Keratinocyte (primary cell): Measurements from ENCODE around the gene LAMB4. TPM values are rescaled to one million over a fixed set of nuclear protein-coding genes. Genes with fewer than 3 reads are reported as not detected.

Experiments
- DNase-seq: peaks from one replicate; pipeline ENCODE4 v3.0.0-alpha.2; 2011; ENCODE audit warnings: low read depth, missing footprints, low spot score
- FAIRE-seq: peaks from 2 replicates; lab custom pipeline; 2011; peaks lifted over from hg19 to GRCh38; lab: Jason Lieb, UNC
- H2AFZ ChIP-seq: 2 replicates; pipeline ENCODE4 v1.6.0; 2012; ENCODE audit warnings: low read length, control low read depth, inconsistent platforms; ENCODE audit not compliant: control insufficient read depth
- H3K27ac ChIP-seq: 2 replicates; pipeline ENCODE4 v1.5.1; 2011; ENCODE audit warnings: low read length; ENCODE audit not compliant: control insufficient read depth, insufficient read depth
- H3K27me3 ChIP-seq: 3 replicates; pipeline ENCODE4 v1.6.0; 2011; ENCODE audit warnings: low read length; ENCODE audit not compliant: control insufficient read depth, insufficient read depth; ENCODE audit errors: extremely low read depth
- H3K36me3 ChIP-seq, 2 experiments: 2 replicates in 1 of 2; 3 replicates in 1 of 2; pipeline ENCODE4 v1.5.1; 2011; ENCODE audit warnings: low read length in 2 of 2, mild to moderate bottlenecking in 1 of 2; ENCODE audit not compliant: control insufficient read depth in 2 of 2, insufficient read depth in 2 of 2; ENCODE audit errors: extremely low read depth in 1 of 2
- H3K4me1 ChIP-seq: 3 replicates; pipeline ENCODE4 v1.5.1; 2011; ENCODE audit warnings: low read length; ENCODE audit not compliant: control insufficient read depth, insufficient read depth; ENCODE audit errors: extremely low read depth
- H3K4me2 ChIP-seq: 3 replicates; pipeline ENCODE4 v1.6.0; 2011; ENCODE audit warnings: low read depth, low read length; ENCODE audit not compliant: control insufficient read depth, insufficient read depth; ENCODE audit errors: extremely low read depth
- H3K4me3 ChIP-seq, 3 experiments: fragments of 200-600 bp in 1 of 3; sonication (generic) in 1 of 3; 2 replicates in 2 of 3; 3 replicates in 1 of 3; pipeline ENCODE4 v1.5.1; 2011 to 2016; ENCODE audit warnings: low read length in 3 of 3, mild to moderate bottlenecking in 3 of 3, control low read depth in 2 of 3, inconsistent platforms in 1 of 3, low read depth in 1 of 3, mixed read lengths in 1 of 3, mixed run types in 1 of 3, moderate library complexity in 1 of 3; ENCODE audit not compliant: control insufficient read depth in 2 of 3, insufficient read depth in 2 of 3; ENCODE audit errors: extremely low read depth in 1 of 3
- H3K79me2 ChIP-seq: 2 replicates; pipeline ENCODE4 v1.6.0; 2012; ENCODE audit warnings: low read length; ENCODE audit not compliant: control insufficient read depth, insufficient read depth
- H3K9ac ChIP-seq: 3 replicates; pipeline ENCODE4 v1.6.0; 2011; ENCODE audit warnings: low read length; ENCODE audit not compliant: control insufficient read depth, insufficient read depth; ENCODE audit errors: extremely low read depth
- H3K9me1 ChIP-seq: 3 replicates; pipeline ENCODE4 v1.6.0; 2011; ENCODE audit warnings: low read length; ENCODE audit not compliant: control insufficient read depth, insufficient read depth; ENCODE audit errors: extremely low read depth
- H3K9me3 ChIP-seq: 2 replicates; pipeline ENCODE4 v1.5.1; 2012; ENCODE audit warnings: low read depth, low read length; ENCODE audit not compliant: control insufficient read depth
- H4K20me1 ChIP-seq: 3 replicates; pipeline ENCODE4 v1.6.0; 2011; ENCODE audit warnings: low read length; ENCODE audit not compliant: control insufficient read depth, insufficient read depth; ENCODE audit errors: extremely low read depth
- CTCF ChIP-seq, 3 experiments: IDR thresholded peaks in 1 of 3; conservative IDR thresholded peaks in 1 of 3; optimal IDR thresholded peaks in 1 of 3; 2 replicates in 2 of 3; 3 replicates in 1 of 3; pipeline versions ENCODE3 to v1.5.1; 2011; ENCODE audit warnings: low read length in 3 of 3, mild to moderate bottlenecking in 3 of 3, moderate library complexity in 2 of 3, control low read depth in 1 of 3, inconsistent platforms in 1 of 3; ENCODE audit not compliant: insufficient read depth in 2 of 3; ENCODE audit errors: extremely low read depth in 1 of 3
- EZH2 ChIP-seq: IDR thresholded peaks from one replicate; pipeline ENCODE4 v1.6.1; 2012; ENCODE audit warnings: inconsistent platforms, mild to moderate bottlenecking, low read length, moderate library complexity
- dilution Hi-C: fragments of 300-500 bp; cut with MboI; formaldehyde crosslinking; loops from one replicate; pipeline ENCODE4 v1.7.0; 2020; ENCODE audit warnings: low sequenced_read_pairs; ENCODE audit not compliant: extremely low pct_ligation_motif_present
- polyA plus RNA-seq, 5 experiments: library from polyadenylated mRNA; depleted of rRNA in 3 of 5; stranded (reverse) in 3 of 5; stranded (forward) in 1 of 5; unstranded in 1 of 5; fragments of >200 nt; gene quantifications; 1 replicate in 1 of 5; 2 replicates in 3 of 5; 3 replicates in 1 of 5; pipeline versions ENCODE4 v1.2.1 to v1.2.3, GENCODE V29; 2011 to 2012; ENCODE audit warnings: missing spikeins in 2 of 5, low read depth in 1 of 5, low replicate concordance in 1 of 5

LAMB4 gene
- polyA plus RNA-seq, 1 donor (not counting 4 experiments of a cell fraction or from before 2014, with no cell fraction given): 3.7 TPM

GRCh38 chr7:107998660-107999480 lies 131.3 kb downstream of the LAMB4 start:
- Histone ChIP-seq H3K9me1 (no peaks in the 10 kb centered on the region), H3K9me3 (no peaks in the 10 kb centered on the region), H3K79me2 (peaks cover 10% of the 10 kb centered on the region), H3K4me1 (peaks cover 61% of the 10 kb centered on the region), H2AFZ (peak overlapping the region; percentile 27), H3K4me2 (peak overlapping the region; percentile 68), H3K9ac (no peak overlapping the region), H4K20me1 (no peaks in the 10 kb centered on the region), H3K27me3 (no peaks in the 10 kb centered on the region), H3K4me3 (peak overlapping the region in 2 of 3 experiments; percentile 23 to 24), H3K36me3 (peaks cover 5 to 16% of the 10 kb centered on the region in 2 experiments), H3K27ac (peak overlapping the region; percentile 42)
- FAIRE-seq (peak; percentile 36), DNase-seq (no peak)
- dilution Hi-C loops: no loop called here
- TF ChIP-seq CTCF (optimal IDR thresholded peaks at IDR 0.05 in 1 of 3, IDR thresholded peaks at IDR 0.05 in 1 of 3, conservative IDR thresholded peaks at IDR 0.05 in 1 of 3; ENCODE audit: extremely low read depth in 1 of 3, insufficient read depth in 2 of 3, low read length in 3 of 3) (no peak), EZH2 (no peak)

GRCh38 chr7:107998150-107998549 lies 132.0 kb downstream of the LAMB4 start:
- no peaks in the 10 kb centered on the region for H3K27me3 ChIP-seq
- H2AFZ ChIP-seq: no peak overlapping the region
- H3K36me3 ChIP-seq: peaks cover 8 to 16% of the 10 kb centered on the region in 2 experiments
- peak overlapping the region in 2 of 3 experiments; percentile 21 to 24 for H3K4me3 ChIP-seq
- dilution Hi-C loops: no loop called here
- H3K79me2 ChIP-seq: peaks cover 10% of the 10 kb centered on the region
- no peak overlapping the region for H3K27ac ChIP-seq
- DNase-seq (no peak), FAIRE-seq (no peak)
- no peaks in the 10 kb centered on the region for H3K9me3 ChIP-seq
- peak overlapping the region; percentile 68 for H3K4me2 ChIP-seq
- H3K9ac ChIP-seq: no peak overlapping the region
- TF ChIP-seq CTCF (optimal IDR thresholded peaks at IDR 0.05 in 1 of 3, IDR thresholded peaks at IDR 0.05 in 1 of 3, conservative IDR thresholded peaks at IDR 0.05 in 1 of 3; ENCODE audit: extremely low read depth in 1 of 3, insufficient read depth in 2 of 3, low read length in 3 of 3) (no peak), EZH2 (no peak)
- no peaks in the 10 kb centered on the region for H4K20me1 ChIP-seq
- H3K9me1 ChIP-seq: no peaks in the 10 kb centered on the region
- peaks cover 61% of the 10 kb centered on the region for H3K4me1 ChIP-seq
